Activated T-cell treated with anti-CD3 and anti-CD28 coated beads for 1 hour (primary cell): ENCODE results near the gene TBX21.

Experiments
- DNase-seq: peaks from one replicate; pipeline ENCODE4 v3.0.0-alpha.2; 2020; ENCODE audit warnings: low read depth

Gene TBX21

DNA sequence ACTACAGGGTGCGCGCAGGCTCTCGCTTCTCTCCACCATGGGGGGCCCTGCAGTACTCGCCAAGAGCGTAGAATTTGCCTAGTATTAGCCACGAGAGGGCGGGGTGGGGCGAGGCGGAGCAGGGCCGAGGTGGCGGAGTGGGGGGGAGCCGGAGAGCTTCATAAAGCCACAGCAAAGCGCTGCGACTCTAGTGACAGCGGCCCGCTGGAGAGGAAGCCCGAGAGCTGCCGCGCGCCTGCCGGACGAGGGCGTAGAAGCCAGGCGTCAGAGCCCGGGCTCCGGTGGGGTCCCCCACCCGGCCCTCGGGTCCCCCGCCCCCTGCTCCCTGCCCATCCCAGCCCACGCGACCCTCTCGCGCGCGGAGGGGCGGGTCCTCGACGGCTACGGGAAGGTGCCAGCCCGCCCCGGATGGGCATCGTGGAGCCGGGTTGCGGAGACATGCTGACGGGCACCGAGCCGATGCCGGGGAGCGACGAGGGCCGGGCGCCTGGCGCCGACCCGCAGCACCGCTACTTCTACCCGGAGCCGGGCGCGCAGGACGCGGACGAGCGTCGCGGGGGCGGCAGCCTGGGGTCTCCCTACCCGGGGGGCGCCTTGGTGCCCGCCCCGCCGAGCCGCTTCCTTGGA is at the start of gene TBX21:
TBX21 (plus strand) TSS at position 190 of the 627 bp plus-strand sequence; CDS start at position 409, 219 bp downstream.
- DNase-seq, result peak; percentile 84

GRCh38 chr17:47684025-47684424 is 49.0 kb upstream of the TBX21 start:
- DNase-seq, result no peak

DNA sequence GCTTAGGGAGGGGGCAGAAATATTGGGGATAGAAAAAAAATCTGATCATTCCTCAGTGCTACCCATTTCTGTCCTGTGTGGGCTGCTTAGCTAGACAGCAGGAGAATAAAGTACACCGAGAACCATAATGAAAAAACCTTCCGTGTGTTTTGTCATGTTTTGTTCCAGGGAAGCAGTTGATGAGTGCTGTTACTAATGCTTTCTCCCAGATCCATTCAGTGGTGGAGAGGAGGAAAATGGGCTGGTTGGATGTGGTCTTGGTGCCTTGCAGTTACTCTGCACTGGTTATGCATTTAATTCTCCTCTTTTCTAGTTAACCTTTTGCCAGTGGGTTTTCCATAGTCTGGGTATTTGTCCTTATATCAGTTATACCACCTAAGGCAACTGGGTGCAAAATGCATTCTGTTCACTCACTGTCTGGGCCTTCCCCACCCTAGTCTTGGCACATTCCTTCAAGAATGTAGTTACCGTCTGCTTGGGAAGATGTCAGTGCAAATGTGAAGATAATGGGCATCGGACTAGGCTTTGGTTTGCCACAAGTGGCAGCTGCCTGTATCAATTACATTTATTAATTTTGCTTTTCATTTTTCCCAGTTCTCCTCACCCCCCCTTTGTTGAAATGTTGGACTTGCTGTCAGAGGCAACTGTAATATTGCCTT is 48.4 kb upstream of the TBX21 start:
- no peak for DNase-seq

- DNase-seq, result no peak
Observed at GRCh38 chr17:47685556-47686275, 47.3 kb upstream of the TBX21 start.

GRCh38 chr17:47686276-47686635 is 46.8 kb upstream of the TBX21 start:
- DNase-seq, result no peak

GRCh38 chr17:47686664-47687327 is 46.2 kb upstream of the TBX21 start:
- DNase-seq, result no peak

GRCh38 chr17:47687328-47687690 is 45.7 kb upstream of the TBX21 start:
- DNase-seq, result no peak

GRCh38 chr17:47687748-47688147 is 45.3 kb upstream of the TBX21 start:
- DNase-seq, result no peak

DNA sequence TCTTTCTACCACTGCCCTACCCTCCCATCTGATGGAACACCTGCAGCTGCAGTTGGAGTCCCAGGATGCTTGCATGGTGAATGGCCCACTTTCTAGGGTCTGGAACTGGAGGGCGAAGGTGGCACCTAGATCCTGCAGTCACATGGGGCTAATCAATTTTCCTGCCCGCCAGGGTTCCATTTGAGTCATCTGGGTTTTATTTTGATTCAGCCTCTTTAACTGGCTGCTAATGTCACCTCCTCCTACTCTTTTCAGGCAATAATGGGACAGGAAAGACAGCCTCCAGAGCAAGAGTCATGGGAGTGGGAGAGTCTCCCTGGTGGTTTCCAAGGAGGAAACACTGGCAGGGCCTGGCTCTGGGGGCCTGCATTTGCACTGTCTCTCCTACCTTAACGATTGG is 42.9 kb upstream of the TBX21 start:
- DNase-seq, result no peak

DNA sequence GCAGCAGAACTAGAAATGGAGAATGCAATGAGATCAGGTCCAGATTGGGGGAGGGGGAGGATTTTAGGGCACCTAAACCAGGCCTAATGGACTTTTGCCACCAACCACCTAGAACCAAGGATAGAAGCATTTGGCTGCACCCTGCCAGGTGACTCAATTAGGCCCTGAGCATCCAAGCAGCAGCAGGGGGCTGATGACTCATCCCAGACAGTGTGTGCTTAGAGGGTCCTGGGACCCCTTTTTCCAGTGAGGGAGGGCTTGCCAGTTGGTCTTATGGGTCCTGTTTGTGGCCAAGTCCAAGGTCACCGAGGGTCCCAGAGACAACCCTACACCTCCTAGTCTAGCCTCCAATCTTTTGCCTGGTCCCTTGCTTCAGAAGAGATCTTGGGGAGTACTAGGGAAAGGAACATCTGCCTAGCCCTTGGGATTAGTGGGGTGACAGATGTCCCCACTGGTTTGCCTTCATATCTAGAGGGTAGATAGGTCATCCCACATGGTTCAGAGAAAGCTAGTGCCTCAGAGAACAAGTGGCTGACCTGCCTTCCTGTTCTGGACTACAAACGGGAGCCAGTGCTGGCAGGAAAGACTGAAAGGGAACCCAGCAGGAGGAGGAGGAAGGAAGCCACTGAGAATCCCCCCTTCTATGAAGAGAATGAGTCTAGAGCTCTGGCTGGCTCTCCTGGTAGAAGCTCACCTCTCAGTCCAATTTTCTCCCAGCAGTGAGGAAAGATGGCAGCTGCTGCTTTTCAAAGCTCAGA is 40.7 kb upstream of the TBX21 start:
- DNase-seq, result no peak

DNA sequence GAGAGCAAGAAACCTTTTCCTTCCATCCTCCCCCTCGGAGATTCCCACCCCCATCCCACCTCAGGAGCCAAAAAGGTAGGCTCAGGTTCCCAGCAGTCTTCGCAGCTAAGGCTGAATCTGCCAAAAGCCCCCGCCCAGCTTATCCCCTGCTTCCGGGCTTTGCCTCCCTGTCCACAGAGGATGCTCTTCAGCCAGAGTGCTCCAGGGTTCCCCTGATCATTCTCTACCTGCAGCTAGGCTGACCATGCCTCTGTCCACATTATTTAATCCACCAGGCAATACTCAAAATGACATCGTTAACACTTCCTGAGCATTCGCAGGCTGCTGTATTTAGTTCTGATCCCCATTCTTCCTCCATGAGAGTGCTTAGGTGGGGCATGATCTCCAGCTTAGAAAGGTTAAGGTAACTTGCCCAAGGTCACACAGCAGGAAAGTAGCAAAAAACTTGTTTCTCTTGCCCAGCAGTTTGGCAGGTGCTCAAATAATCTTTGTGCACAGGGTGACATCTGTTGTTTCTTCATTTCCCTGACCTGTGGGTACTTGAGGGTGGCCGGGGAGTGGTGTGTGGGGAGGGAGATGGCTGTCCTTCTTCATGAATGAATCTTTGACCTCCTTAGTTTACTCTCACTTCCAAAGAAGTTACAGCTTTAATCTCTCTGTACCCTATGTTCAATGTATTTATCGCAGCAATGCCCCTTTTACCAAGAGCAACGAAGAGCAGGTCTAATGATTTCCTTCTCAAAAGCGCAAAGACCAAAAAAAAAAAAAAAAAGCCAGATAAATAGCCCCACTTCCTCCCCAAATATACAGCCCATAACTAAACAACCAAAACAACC is 39.9 kb upstream of the TBX21 start:
- DNase-seq, result no peak

- DNase-seq, result no peak
Observed at GRCh38 chr17:47693731-47694580, 39.1 kb upstream of the TBX21 start, which contains the start of gene TBKBP1. Gene TBKBP1 (plus strand): TSS chr17:47694161. CDS start chr17:47696113, 1,952 bp downstream.

GRCh38 chr17:47694581-47695428 is 38.2 kb upstream of the TBX21 start:
- DNase-seq, result no peak

DNA sequence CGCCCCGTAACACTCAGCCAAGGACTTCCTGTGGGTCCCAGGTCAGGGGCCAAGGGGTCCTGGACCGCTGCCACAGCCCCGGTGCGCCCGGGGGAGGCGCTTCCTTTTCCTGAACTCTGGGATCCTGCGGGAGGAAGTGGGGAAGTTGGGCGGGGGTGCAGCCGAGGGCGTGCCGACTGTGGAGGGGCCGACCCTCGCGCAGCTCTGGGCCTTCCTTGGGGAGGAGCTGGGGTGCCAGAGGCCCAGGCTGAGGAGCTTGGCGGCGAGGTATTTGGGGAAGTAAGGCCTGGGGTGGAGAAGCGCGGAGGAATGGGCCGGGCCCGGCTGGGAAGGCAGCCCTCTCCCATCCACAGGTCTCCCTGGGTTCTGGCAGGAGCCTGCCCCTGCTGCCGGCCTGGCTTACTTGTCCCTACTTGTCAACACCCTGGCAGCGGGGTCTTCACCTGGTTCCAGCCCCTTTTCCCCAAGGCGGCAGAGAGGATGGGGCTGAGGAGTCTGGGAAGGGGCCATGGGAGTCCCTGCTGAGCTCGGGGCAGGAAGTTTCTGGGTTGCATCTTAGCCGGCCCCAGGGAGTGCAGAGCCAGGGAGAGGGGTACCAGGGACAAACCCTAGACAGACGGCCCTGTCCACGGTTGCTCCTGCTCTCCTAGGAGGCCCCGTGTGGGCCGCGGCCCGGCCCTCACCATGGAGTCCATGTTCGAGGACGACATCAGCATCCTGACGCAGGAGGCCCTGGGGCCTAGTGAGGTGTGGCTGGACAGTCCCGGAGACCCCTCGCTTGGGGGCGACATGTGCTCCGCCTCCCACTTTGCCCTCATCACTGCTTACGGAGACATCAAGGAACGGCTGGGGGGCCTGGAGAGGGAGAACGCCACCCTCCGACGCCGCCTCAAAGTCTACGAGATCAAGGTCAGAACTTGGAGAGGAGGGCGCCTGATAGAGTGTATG is 37.3 kb upstream of the TBX21 start:
- no peak for DNase-seq

- no peak for DNase-seq
Observed at GRCh38 chr17:47696717-47697642, 36.1 kb upstream of the TBX21 start.

DNA sequence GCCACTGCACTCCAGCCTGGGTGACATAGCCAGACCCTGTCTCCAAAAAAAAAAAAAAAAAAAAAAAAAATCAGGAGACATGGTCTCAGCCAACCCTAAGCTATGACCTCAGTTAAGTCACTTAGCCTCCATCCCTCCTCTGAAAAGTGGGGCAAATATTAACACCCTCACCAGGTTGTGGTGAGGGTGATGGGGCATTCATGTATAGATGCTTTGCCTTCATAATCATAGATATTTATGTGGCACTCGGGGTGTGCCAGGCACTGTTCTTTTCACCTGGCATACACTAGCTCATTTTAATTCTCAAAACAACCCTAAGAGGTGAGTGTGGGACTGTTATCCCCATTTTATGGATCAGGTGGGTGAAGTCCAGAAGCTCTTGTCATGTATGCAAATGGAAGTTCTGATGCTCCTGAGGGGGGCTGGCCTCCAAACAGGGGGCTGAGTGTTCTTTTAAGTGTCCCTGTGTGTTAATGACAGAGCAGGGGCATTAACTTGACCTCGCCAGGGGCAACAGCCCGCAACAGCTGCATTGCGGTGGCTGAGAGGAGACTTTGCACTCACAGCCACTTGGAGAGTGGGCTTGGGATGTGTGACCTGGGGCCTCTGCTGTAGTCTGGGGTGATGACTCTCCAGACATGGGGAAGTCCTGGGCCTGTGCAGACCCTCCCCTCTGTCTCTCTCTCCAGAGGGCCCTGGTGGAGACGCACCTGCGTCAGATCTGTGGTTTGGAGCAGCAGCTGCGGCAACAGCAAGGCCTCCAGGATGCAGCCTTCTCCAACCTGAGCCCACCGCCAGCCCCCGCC is 34.9 kb upstream of the TBX21 start:
- DNase-seq, result no peak
